Tongue (tissue), 2 donors: ENCODE data around the gene PLXNB3. TPM values are rescaled to one million over a fixed set of nuclear protein-coding genes. Genes with fewer than 3 reads are reported as not detected.

Source experiments
- DNase-seq: peaks from one replicate; pipeline ENCODE4 v3.0.0-alpha.2; 2015
- total RNA-seq: library from RNA; depleted of rRNA; stranded (reverse); fragments of >200 nt; gene quantifications from one replicate; pipeline ENCODE4 v1.2.3, GENCODE V29; 2014

The PLXNB3 gene
- total RNA-seq, 1 donor from 2014 or later: 6.8 TPM

DNA sequence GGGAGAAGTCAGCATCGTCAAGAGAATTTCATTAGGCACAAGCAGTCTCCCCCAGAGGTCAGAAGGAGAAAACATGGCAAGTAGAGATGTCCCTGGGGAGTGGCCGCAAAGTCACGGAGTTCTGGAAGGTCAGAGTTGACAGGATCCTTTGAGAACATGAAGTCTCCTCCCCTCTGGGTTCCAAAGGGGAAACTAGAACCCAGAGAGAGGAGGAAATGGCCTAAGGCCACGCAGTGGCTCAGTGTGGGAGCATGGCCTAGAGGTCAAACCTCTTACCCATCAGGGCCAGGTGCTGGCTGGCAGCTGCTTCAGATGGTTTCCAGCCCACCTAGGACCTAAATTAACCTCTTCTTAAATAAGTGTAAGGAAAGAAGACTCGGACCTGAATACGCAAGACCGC is 29.2 kb downstream of the PLXNB3 start:
- no peak for DNase-seq

DNA sequence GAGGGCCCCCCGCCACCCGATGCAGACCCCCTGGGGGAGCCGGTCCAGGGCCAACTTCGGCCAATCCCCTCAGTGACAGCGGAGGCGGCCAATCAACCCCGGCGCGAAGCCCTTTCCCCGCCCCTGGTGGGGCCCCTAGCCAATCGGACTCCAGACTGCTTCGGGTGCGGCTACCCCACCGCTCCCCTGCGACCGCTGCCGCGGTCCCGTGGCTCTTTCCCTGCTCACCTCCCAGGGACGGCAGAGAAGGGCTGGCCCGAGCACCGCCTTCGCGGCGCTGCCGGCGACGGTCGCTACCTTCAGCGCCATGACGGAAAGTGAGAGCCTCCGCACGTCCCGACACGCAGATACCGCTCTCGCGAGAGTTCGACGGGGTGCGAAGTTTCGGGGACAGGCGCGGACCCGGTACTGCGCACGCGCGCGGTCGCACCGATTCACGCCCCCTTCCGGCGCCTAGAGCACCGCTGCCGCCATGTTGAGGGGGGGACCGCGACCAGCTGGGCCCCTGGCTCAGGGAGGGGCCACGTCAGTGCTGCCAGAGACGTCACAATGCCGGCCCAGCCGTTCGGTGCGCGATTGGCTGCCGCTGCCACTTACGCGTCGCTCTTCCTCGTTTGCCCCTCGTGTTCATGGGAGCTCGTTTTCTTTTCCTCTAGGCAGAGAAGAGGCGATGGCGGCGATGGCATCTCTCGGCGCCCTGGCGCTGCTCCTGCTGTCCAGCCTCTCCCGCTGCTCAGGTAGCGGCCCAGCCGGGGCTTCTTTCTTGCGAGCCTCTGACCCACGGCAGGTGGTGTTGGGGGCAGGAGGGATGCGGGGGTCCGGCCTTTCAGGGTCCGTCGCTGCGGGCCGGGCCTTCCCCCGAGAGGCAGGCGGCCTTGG is 30.2 kb downstream of the PLXNB3 start, which contains the start of the genes IDH3G and SSR4:
Gene IDH3G, minus strand, starts transcription at position 358 of the 879 bp plus-strand sequence. Its CDS starts 49 bp downstream, at position 309.
Gene SSR4, plus strand, starts transcription at position 651 of the 879 bp plus-strand sequence. Its CDS starts 20 bp downstream, at position 671.
- DNase-seq: peak; percentile 97

DNA sequence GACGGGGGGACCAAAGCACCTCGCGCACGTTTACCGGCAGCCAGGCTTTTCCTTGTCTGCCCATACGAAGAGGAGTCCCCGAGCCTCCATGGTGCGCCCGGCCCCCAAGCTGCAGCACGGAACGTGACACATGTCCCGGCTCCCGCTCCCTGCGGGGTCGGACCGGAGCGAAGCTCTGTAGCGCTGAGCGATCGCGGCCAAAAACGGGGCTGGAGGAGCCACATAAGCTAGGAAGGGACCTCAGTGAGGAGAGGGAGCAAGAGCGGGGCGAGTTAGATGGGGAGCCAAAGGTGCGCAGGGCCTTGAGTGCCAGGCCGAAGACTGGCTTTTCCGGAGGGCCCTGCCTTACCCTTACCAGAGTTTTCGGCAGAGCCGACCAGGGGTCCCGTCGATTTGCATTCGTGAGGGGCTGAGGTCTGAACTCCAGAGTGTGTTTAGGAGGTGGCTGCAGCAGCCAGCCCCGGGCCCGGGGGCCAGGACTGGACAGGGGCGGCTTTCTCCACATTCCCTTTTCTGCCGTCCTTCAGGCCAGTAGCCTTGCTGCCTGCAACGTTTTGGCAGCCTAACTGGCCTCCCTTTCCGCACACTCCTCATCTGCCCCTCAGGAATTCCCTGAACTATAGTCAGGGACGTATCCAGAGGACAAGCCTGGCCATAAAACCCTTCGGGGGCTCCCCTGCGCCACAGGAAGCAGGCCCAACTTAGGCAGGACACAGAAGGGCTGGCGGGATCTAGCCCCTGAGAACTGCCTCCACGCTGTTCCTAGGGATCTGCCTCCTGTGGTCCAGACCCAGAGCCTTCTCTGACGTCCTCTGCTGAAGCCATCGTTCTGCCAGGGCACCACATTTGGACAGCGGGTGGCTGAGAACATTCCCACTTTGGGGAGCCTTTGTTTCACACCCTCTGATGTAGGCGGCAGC is 31.1 kb downstream of the PLXNB3 start:
- DNase-seq: no peak

DNA sequence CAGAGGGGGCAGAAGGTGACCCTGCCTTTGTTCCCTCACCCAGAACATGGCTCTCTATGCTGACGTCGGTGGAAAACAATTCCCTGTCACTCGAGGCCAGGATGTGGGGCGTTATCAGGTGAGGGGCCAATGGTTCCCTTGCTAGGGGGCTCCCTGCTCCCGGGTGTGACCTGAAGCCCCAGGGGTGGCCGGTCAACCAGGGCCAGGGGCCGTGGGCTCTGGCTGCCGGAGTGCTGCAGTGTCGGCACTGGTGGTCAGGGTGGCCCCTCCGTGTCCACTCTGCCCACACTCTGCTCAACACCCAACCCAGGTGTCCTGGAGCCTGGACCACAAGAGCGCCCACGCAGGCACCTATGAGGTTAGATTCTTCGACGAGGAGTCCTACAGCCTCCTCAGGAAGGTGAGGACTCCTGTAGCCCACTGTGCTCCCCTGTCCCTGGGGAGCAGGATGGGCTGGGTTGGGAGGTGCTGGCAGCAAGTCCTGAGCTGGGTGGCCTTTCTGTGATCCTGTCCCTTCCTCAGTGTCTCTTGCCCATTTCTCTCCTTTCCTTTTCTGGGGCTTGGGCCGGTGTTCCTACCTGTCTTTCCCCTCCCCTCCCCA is 33.5 kb downstream of the PLXNB3 start:
- DNase-seq: no peak

DNA sequence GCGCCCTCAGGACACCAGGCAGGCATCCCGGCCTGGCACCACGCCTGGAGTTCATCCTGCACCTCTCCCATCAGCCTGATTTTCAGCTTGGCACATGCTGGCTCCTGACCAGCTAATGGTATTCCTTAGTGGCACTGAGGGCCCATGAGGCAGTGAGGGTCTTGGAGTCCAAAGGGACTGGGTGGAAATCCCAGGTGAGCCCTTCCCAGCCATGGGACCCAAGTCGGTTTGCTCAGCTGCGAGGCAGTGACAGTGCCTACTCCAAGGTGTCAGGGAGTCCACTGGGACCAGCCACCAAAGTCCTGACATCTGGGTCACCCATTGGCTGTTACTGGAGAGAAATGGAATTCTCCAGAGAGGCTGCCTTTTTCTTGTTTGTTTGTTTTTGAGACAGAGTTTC is 35.3 kb downstream of the PLXNB3 start:
- no peak for DNase-seq

DNA sequence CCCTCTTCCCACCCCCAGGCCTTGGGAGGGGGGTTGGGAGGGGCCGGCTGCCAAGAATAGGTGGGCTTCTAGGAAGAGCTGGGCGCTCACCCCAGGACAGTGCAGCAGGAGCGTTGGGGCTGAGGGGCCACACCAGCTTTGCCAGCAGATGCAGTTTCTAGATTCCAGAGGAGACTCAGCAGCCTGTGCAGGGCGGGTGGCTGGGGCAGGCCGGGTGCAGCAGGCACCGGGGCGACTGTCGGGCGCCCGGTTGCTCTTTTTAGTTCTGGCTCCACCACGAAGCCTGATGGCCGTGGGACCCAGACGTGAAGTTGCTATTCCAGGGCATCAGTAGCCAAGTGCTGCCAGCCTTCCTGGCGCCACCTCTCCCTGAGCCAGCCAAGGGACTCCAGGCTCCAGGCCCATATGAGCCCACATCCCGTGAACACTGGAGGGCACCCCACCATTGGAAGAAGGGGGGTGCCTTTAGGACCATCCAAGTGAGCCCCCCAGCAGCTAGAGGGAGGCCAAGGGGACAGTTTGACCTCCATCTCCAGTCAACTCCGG is 36.2 kb downstream of the PLXNB3 start:
- DNase-seq: no peak

DNA sequence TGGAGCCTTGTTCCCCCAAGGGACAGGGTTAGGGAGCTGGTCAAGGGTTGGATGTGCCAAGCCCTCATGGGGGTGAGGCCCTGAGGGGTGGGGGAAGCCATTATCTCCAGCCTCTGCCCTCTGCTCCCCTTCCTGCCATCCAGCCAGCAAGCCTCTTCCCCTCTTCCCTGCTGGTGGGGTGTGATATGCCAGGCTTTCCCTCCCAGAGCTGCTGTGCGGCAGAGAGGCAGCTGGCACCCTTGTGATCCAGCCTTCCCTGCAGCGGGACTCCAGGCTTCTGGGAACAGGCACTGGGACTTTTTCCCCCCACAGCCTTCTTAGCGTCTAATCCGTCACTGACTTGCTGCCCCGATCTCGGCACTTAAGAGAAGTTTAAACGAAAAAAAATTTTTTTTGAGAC is 36.7 kb downstream of the PLXNB3 start:
- DNase-seq: no peak

DNA sequence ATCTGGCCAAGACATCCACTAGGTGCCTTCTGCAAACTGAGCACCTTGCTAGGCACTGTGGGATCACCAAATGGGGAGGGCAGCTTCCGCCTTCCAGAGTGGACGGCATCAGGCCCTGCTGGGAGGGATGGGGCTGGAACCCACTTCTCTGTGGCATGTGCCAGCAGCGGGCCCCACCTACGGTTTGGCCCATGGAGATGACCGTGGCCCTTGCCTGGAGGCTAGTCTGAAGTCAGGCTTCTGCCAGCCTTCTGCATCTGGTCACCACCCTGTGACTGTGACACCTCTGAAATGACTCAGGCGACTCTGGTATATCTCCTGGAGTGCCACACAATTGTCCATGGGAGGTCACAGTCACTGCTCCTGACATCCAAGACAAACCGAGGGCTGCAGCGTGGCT is 37.6 kb downstream of the PLXNB3 start:
- DNase-seq: no peak

DNA sequence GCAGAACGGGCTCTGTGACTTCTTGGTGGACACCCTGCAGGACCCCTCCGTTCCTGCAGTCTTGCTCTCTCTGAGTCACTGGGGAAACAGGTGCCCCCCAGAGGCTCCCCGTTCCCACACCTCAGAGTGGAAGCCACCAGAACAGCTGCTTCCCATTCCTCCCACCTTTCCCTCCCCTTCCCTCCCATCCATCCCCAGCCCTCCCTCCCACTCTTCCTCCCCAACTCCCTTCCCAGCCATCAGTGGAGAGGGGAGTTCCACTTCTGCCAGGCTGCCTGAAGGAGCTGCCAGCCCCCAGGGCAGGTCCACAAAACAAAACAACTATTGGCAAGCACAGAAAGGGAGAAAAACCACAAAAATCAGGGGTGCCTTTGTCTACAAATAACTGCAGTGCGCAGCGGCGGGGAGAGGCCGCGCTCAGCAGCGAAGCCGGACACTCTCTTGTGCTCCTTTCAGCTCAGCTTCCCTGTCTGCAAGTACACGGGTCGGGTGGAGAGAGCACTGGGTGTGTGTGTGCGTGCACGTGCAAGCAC is 38.5 kb downstream of the PLXNB3 start:
- DNase-seq: no peak

DNA sequence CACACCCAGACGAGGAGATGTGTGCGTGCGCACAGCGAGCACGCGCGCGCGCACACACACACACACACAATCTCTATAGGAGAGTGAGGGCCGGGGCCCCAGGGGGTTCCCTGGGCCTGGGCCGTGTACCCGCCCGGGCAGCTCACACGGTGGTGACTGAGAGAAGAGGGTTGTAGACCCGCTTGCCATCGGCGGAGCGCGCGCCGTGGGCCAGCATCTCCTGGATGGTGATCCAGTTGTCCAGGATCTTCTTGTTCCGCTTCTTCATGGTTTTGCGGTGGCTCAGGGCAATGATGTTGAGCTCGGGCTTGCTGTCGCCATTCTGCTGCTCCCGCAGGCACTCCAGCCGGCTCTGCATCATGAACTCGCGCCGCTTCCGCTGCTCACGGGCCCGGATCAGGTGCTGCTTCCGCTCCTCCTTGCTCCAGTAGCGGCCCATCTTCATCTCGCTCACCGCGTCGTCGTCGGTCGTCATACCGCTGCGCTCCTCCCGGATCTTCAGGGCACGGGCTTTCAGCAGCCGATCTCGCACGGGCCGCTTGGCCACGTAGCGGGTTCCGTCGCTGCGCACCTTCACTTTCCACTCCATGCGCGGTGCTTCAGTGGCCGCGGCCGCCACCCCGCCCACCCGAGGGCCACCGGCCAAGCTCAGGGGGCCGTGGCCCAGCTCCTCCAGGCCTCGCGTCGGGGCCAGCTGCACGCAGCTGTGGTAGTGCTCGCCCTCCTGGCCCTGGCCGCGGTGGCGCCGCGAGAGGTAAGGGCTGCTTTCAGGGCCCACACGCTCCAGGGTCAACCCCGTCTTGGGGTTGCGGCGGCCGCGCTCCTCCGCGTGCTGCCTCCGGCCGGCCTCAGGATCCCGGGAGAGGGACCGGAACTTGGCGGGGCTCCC is 39.4 kb downstream of the PLXNB3 start:
- no peak for DNase-seq

DNA sequence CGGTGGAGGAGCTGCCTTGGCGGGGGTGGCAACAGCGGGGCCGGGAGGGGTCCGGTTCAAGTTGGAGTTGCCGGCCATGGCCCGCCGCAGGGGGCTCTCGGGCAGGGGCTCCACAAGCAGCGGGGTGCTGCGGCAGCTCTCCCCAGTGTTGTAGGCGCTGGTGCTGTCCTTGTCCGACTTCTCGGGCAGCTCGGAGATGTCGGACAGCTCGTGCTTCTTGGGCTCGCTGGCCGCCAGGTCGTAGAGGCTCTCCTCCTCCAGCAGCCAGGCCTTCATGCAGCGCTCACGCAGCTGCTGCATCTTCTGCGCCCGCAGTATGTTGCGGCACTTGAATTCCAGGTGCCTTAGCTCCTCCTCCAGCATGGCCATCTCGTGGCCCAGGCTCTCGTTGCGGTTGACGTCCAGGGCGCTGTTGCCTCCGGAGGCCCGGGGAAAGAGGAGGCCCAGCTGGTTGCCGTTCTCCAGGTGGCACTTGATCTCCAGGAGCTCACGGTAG is 40.1 kb downstream of the PLXNB3 start:
- DNase-seq: no peak

DNA sequence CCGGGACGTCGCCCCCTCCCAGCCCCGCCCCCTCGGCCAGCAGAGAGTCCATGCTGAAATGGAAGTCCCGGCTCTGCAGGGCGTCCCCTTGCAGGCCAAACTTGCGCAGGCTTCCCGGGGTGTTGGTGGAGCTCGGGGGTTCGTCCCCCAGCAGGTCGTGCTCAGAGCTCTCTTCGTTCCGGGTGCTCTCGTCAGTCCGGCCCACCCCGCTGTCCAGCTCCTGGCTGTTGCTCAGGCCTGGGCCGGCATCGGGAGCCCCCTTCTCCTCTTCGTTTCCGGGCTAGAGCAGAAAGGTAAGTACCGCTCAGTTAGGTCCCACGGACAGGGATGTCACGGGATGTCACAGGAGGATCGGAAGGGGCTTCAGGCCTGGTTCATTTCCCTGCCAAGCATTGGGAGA is 40.6 kb downstream of the PLXNB3 start:
- no peak for DNase-seq

DNA sequence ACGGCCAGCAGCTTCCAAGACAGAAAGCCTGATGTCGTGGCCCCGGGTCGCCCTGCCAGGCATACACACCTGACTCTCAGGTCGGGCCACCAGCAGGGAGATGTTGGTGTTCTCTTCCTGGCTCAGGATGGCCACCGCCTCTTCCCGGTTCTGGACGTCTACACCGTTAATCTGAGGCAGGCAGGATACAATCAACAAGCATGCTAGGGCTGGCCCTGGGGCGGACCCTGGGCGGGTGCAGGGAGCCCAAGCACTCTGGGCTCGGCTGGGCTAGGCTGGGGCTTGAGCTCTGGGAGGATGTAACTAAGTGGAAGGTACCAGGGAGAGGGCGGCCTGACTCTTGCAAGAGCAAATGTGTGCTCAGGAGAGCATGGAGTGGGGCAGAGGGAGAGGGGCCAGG is 41.4 kb downstream of the PLXNB3 start:
- DNase-seq: no peak

DNA sequence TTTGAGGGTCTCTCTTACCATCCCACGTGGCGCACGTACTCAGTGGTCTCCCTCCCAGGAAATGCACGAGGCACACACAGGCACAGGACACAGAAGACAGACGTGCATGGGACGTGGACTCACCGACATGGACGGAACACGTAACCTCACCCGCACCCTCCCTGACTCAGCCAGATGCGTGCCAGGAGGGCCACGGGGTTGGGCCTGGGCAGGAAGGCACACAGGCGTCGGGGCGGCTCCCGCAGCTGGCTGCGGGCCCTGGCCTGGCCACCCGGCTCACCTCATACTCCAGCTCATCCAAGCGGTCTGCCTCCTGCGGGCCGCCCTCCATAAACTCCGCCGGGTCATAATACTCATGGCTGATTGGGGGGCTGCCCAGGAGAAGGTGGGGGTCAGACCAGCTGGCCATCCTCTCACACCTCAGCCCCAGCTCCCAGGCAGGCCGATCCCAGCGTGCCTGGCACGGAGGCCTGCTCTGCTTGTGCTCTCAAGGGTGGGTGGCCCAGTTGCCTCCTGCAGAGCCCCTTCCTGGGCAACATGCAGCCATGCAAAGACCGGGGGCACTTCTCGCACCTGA is 43.0 kb downstream of the PLXNB3 start:
- DNase-seq: no peak

DNA sequence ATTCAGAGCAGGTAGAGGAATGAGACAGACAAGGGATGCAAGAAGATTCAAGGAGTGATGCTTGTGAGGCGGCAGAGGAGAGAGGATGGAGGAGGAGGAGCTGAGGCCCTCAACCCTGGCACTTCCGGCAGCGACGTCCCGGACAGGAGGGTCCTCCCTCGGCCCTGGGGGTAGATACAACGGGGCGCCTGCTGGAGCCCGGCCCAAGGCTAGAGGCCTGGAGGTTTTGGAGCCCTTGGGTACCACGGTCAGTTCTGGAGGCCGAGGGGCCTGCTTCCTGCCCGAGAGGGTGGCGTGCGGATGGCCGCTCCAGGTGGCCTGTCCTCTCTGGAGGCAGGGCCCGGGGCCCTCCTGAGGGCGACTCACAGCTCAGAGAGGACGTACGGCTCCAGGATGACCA is 43.9 kb downstream of the PLXNB3 start:
- no peak for DNase-seq

DNA sequence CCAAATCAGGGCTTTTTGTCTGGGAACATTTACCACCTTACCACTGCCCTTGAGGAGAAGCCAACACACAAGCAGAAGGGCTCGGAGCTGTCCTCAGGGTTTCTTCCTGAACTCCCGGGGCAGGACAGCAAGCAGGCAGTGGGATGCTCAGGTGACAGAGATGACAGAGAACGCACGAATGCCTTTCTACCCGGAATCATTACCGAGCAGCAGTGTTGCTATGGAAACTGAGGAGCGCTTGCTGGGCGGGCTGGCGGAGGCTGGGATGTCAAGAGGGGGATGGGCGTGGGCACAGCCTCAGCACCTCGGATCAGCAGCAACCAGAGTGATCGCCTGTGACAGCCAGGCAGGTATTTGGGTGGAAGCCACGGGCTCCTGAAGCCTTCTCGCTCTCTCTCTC is 48.2 kb downstream of the PLXNB3 start:
- no peak for DNase-seq

DNA sequence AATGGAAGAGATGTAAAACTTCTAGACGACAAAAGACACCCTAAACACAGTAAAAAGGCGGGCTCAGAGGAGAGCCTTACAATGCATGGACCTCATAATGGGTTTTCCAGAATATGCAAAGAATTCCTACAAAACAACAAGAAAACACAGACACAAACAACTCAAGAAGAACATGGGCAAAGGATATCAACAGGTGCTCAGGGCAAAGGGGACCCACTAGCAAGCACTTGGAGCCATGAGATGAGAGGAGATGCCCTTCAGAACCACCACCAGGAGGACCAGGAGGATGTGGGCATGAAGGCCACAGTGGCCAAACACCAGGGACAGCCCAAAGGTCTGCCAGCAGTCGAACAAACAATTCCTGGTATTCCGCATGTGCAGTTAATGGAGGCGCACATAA is 49.1 kb downstream of the PLXNB3 start:
- no peak for DNase-seq

DNA sequence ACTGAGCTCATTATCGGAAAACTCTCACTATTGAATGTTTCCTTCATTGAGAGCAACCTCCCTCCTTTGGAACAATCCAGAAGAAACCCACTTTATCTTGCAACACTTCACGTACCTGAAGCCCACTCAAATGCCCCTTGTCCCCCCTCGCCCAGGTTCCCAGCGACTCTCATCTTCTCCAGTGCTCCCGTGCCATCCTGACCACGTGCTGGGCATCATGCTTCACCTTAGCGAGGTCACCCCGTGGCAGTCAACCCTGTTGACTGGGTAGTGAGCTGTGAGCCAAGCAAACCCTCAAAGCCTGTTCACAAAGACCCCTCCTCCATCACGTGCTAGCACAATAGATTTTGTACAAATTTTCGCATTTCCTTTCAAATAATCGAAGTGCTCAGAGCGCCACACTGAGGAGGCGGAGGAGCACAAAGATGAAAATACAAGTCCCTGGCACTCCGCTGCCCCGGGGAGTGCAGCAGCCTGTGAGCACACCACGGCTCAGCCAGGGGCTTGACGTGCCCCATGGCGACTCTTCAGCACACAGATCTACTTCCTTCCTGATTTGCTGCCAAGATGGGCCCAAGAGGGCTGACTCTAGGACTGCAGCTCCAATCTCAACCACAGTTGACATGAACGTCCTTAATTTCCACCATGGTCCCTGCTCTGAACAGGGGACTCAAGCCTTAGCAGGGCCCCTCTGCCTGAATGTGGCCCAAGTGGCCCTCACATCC is 50.7 kb downstream of the PLXNB3 start:
- DNase-seq: no peak

DNA sequence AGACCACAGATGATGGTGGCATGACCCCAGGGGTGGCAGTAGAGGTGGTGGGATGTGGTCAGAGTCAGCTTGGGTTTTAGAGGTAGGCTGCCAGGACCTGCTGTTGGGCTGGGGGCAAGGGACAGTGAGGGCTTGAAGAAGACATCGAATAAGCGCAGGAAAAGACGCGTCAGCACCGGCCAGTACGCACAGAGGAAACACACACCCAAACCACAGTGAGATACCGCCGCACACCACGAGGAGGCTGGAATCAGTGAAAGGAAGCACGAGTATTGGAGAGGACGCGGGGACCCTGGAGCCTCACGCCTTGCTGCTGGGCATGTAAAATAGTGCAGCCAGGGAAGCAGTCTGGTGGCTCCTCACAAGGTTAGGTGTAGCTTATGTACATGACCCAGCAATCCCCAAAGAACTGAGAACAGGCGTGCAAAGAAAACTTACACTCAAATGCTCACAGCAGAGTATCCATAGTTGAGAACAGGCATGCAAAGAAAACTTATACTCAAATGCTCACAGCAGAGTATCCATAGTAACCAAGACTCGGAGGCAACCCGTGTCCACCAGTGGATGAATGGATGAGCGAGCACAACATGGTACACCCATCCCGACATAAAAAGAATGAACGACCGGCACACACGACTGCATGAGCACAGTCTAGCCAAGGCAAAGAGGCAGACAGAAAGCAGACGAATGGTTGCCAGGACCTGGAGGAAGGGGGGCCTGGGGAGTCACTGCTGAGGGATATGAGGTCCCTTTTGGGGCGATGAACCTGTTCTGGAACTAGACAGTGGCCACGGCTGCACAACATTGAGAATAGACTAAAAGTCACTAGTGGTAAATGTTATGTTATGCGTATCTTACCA is 53.0 kb downstream of the PLXNB3 start:
- DNase-seq: no peak
